Mesenchymal stem cell (in vitro differentiated cells and primary cell): Measurements from ENCODE around the gene RRAS.
"Not testable (repeated sequence)": the region's sequence is repeated elsewhere in the genome, so short reads cannot be mapped to it uniquely, and the experiment has no call there.

Source experiments
- DNase-seq: peaks from one replicate; pipeline ENCODE4 v3.0.0-alpha.2; 2013
- H2AFZ ChIP-seq: one replicate; pipeline ENCODE4 v1.6.1; 2013; ENCODE audit warnings: low read depth, mild to moderate bottlenecking, control low read depth, inconsistent platforms, low read length, moderate library complexity
- H2AK5ac ChIP-seq: 2 replicates; pipeline ENCODE4 v1.6.1; 2013; ENCODE audit warnings: low read length, moderate library complexity, mild to moderate bottlenecking, inconsistent platforms; ENCODE audit not compliant: severe bottlenecking
- H2BK120ac ChIP-seq: one replicate; pipeline ENCODE4 v1.6.1; 2013; ENCODE audit warnings: low read depth, mild to moderate bottlenecking, inconsistent platforms, low read length, moderate library complexity
- H2BK12ac ChIP-seq, 2 experiments: one replicate each; pipeline ENCODE4 v1.6.1; 2013; ENCODE audit warnings: inconsistent platforms in 2 of 2, low read length in 2 of 2, mild to moderate bottlenecking in 2 of 2, moderate library complexity in 2 of 2, control low read depth in 1 of 2
- H2BK15ac ChIP-seq: one replicate; pipeline ENCODE4 v1.6.1; 2013; ENCODE audit warnings: mild to moderate bottlenecking, low read depth, inconsistent platforms; ENCODE audit not compliant: poor library complexity, severe bottlenecking
- H2BK5ac ChIP-seq: 2 replicates; pipeline ENCODE4 v1.6.1; 2013; ENCODE audit warnings: low read depth, mild to moderate bottlenecking, low read length, control low read depth, inconsistent platforms; ENCODE audit not compliant: poor library complexity, severe bottlenecking
- H3K14ac ChIP-seq, 2 experiments: one replicate each; pipeline ENCODE4 v1.6.1; 2013; ENCODE audit warnings: inconsistent platforms in 2 of 2, low read length in 2 of 2, control low read depth in 1 of 2, mild to moderate bottlenecking in 1 of 2, moderate library complexity in 1 of 2
- H3K18ac ChIP-seq, 2 experiments: one replicate each; pipeline ENCODE4 v1.6.1; 2013; ENCODE audit warnings: inconsistent platforms in 2 of 2, low read length in 2 of 2, control low read depth in 1 of 2, low read depth in 1 of 2, mild to moderate bottlenecking in 1 of 2
- H3K23ac ChIP-seq, 2 experiments: one replicate each; pipeline ENCODE4 v1.6.1; 2013; ENCODE audit warnings: inconsistent platforms in 2 of 2, low read length in 2 of 2, mild to moderate bottlenecking in 2 of 2, moderate library complexity in 2 of 2, control low read depth in 1 of 2
- H3K27ac ChIP-seq: 2 replicates; pipeline ENCODE4 v1.5.1; 2013; ENCODE audit warnings: mild to moderate bottlenecking, moderate library complexity, low read length, control low read depth, inconsistent platforms; ENCODE audit not compliant: poor library complexity, severe bottlenecking
- H3K27me3 ChIP-seq, 2 experiments: 2 replicates each; pipeline versions ENCODE4 v1.6.1 to v1.7.0; 2013; ENCODE audit warnings: low read length in 2 of 2, mild to moderate bottlenecking in 2 of 2, moderate library complexity in 2 of 2, control low read depth in 1 of 2, inconsistent platforms in 1 of 2; ENCODE audit not compliant: control insufficient read depth in 1 of 2, insufficient read depth in 1 of 2
- H3K36me3 ChIP-seq, 2 experiments: 2 replicates each; pipeline versions ENCODE4 v1.6.1 to v1.7.0; 2013; ENCODE audit warnings: low read length in 2 of 2, control low read depth in 1 of 2, inconsistent platforms in 1 of 2, low read depth in 1 of 2, mild to moderate bottlenecking in 1 of 2; ENCODE audit not compliant: insufficient read depth in 2 of 2, control insufficient read depth in 1 of 2
- H3K4ac ChIP-seq, 2 experiments: one replicate each; pipeline ENCODE4 v1.6.1; 2013; ENCODE audit warnings: inconsistent platforms in 2 of 2, low read length in 2 of 2, mild to moderate bottlenecking in 2 of 2, moderate library complexity in 2 of 2, control low read depth in 1 of 2, low read depth in 1 of 2
- H3K4me1 ChIP-seq: 2 replicates; pipeline ENCODE4 v1.6.1; 2013; ENCODE audit warnings: low read depth, low read length, control low read depth; ENCODE audit not compliant: control insufficient read depth, insufficient read depth
- H3K4me2 ChIP-seq: 2 replicates; pipeline ENCODE4 v1.6.1; 2013; ENCODE audit warnings: low read length, mild to moderate bottlenecking, inconsistent platforms; ENCODE audit not compliant: poor library complexity, severe bottlenecking
- H3K4me3 ChIP-seq, 2 experiments: 2 replicates each; pipeline versions ENCODE4 v1.5.1 to v1.7.0; 2013; ENCODE audit warnings: low read length in 2 of 2, mild to moderate bottlenecking in 2 of 2, control low read depth in 1 of 2, low read depth in 1 of 2; ENCODE audit not compliant: insufficient read depth in 1 of 2
- H3K79me1 ChIP-seq: replicated peaks from 2 replicates; pipeline ENCODE4 v1.6.1; 2013; ENCODE audit warnings: mild to moderate bottlenecking, control low read depth, low read length, inconsistent platforms; ENCODE audit not compliant: poor library complexity, severe bottlenecking
- H3K9ac ChIP-seq: 2 replicates; pipeline ENCODE4 v1.7.0; 2013; ENCODE audit warnings: mild to moderate bottlenecking, low read length, moderate library complexity
- H3K9me3 ChIP-seq: 2 replicates; pipeline ENCODE4 v1.7.0; 2013; ENCODE audit warnings: mild to moderate bottlenecking, low read length; ENCODE audit not compliant: control insufficient read depth
- H4K8ac ChIP-seq: one replicate; pipeline ENCODE4 v1.6.1; 2013; ENCODE audit warnings: inconsistent platforms, mild to moderate bottlenecking, low read length, moderate library complexity
- H4K91ac ChIP-seq: one replicate; pipeline ENCODE4 v1.6.1; 2013; ENCODE audit warnings: mild to moderate bottlenecking, low read length, inconsistent platforms
- WGBS: methylation state at CpG from one replicate; pipeline ENCODE4 v1.1.7; 2013; ENCODE audit warnings: mixed read lengths; 5-methylcytosine and 5-hydroxymethylcytosine counted together

The RRAS gene

DNA sequence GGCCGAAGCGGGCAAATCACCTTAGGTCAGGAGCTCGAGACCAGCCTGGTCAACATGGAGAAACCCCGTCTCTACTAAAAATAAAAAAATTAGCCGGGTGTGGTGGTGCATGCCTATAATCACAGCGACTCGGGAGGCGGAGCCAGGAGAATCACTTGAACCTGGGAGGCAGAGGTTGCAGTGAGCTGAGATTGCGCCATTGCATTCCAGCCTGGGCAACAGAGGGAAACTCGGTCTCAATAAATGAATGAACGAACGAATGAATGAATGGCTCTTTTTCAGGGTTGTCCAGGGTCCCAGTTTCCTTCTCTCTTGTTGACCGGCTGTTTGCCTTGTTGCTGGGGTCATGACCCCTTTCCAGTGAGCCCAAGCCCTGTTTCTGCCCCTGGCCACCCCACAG is 22.1 kb downstream of the RRAS start:
- Histone ChIP-seq H3K79me1 (peaks cover 51% of the 10 kb centered on the region), H3K4me1 (peaks cover 18% of the 10 kb centered on the region), H3K36me3 (peaks cover 55 to 67% of the 10 kb centered on the region in 2 experiments)
- WGBS = 96% methylated on average over 13 of the region's 13 CpGs
- H3K23ac ChIP-seq, H3K14ac ChIP-seq, H2BK120ac ChIP-seq, H3K9ac ChIP-seq, H2BK12ac ChIP-seq, DNase-seq, H3K27me3 ChIP-seq, H3K4ac ChIP-seq, H2BK15ac ChIP-seq, H2AFZ ChIP-seq, H2BK5ac ChIP-seq, H4K91ac ChIP-seq, H3K4me3 ChIP-seq, H2AK5ac ChIP-seq, H3K27ac ChIP-seq, H3K18ac ChIP-seq, H3K4me2 ChIP-seq, H4K8ac ChIP-seq, H3K9me3 ChIP-seq: not testable (repeated sequence)

DNA sequence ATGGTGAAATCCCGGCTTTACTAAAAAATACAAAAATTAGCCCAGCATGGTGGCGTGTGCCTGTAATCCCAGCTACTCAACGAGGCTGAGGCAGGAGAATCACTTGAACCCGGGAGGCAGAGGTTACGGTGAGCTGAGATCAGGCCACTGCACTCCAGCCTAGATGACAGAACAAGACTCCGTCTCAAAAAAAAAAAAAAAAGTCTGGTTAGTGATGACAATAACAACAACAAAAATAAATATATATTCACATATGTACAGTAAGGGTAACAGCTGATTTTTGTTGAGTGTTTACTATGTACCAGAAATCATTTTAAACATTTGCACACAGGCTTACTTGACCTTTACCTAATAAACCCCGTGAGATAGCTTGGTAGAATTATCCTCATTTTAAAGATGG is 23.0 kb downstream of the RRAS start:
- Histone ChIP-seq H3K18ac (no peak overlapping the region), H3K27me3 (no peaks in the 10 kb centered on the region), H2BK120ac (no peak overlapping the region), H3K36me3 (peaks cover 51 to 73% of the 10 kb centered on the region in 2 experiments), H2AK5ac (no peak overlapping the region), H3K79me1 (peaks cover 47% of the 10 kb centered on the region), H4K91ac (no peak overlapping the region), H2BK5ac (no peak overlapping the region), H3K9me3 (no peaks in the 10 kb centered on the region), H3K4me2 (no peak overlapping the region), H3K4ac (no peak overlapping the region), H4K8ac (no peak overlapping the region), H2AFZ (no peak overlapping the region), H3K4me1 (peaks cover 20% of the 10 kb centered on the region), H3K14ac (no peak overlapping the region), H2BK12ac (no peak overlapping the region), H2BK15ac (no peak overlapping the region), H3K23ac (no peak overlapping the region), H3K27ac (no peak overlapping the region), H3K4me3 (no peak overlapping the region), H3K9ac (no peak overlapping the region)
- no peak for DNase-seq
- WGBS = 100% methylated on average over 5 of the region's 7 CpGs

DNA sequence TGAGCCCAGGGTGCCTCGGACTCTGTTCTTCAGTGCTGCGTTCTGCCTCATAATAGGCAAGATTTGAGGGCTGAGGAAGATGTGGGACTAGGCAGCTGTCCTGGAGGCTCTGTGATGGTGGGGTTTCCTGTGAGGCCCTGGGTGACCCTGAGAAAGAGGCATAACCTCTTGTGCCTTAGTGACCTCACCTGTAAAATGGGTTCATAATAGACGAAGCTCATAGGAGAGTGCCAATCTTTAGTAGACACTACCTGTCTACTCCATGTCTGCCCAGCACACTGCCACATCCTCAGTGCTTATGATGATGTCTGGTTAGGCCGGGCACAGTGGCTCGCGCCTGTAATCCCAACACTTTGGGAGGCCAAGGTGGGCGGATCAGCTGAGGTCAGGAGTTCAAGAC is 23.4 kb downstream of the RRAS start:
- H3K4ac ChIP-seq = no peak overlapping the region
- no peak overlapping the region for H4K8ac ChIP-seq
- H3K4me1 ChIP-seq = peaks cover 20% of the 10 kb centered on the region
- H3K79me1 ChIP-seq = peaks cover 43% of the 10 kb centered on the region
- 97% methylated on average over 7 of the region's 7 CpGs for WGBS
- H3K4me3 ChIP-seq = no peak overlapping the region
- peaks cover 46 to 70% of the 10 kb centered on the region in 2 experiments for H3K36me3 ChIP-seq
- no peak overlapping the region for H3K23ac ChIP-seq
- H3K9me3 ChIP-seq = no peaks in the 10 kb centered on the region
- H2AFZ ChIP-seq = no peak overlapping the region
- H3K18ac ChIP-seq = no peak overlapping the region
- H2BK5ac ChIP-seq = no peak overlapping the region
- no peak overlapping the region for H2AK5ac ChIP-seq
- H3K14ac ChIP-seq = no peak overlapping the region
- H4K91ac ChIP-seq = no peak overlapping the region
- no peak for DNase-seq
- H3K27me3 ChIP-seq = no peaks in the 10 kb centered on the region
- H3K9ac ChIP-seq = no peak overlapping the region
- no peak overlapping the region for H3K27ac ChIP-seq
- no peak overlapping the region for H2BK12ac ChIP-seq
- no peak overlapping the region for H2BK15ac ChIP-seq
- H2BK120ac ChIP-seq = no peak overlapping the region
- H3K4me2 ChIP-seq = no peak overlapping the region

DNA sequence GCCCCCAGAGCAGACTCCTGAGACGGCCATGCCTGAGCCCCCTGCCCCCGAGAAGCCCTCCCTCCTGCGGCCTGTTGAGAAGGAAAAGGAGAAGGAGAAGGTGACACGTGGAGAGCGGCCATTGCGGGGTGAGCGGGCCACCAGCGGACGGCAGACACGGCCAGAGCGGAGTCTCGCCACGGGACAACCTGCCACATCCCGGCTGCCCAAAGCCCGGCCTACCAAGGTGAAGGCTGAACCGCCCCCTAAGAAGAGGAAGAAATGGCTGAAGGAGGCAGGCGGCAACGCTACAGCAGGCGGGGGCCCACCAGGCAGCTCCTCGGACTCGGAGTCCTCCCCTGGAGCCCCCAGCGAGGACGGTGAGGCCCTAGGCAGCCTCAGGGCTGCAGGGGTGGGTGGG is 24.1 kb downstream of the RRAS start:
- no peak for DNase-seq
- Histone ChIP-seq H3K4ac (no peak overlapping the region), H2AK5ac (no peak overlapping the region), H3K36me3 (peaks cover 44 to 69% of the 10 kb centered on the region in 2 experiments), H3K79me1 (peaks cover 40% of the 10 kb centered on the region), H3K27me3 (no peaks in the 10 kb centered on the region), H2AFZ (no peak overlapping the region), H3K4me1 (peaks cover 20% of the 10 kb centered on the region), H3K27ac (no peak overlapping the region), H3K4me2 (no peak overlapping the region), H4K8ac (no peak overlapping the region), H4K91ac (no peak overlapping the region), H2BK15ac (no peak overlapping the region), H2BK5ac (no peak overlapping the region), H2BK120ac (no peak overlapping the region), H3K14ac (no peak overlapping the region), H3K4me3 (no peak overlapping the region), H2BK12ac (no peak overlapping the region), H3K23ac (no peak overlapping the region), H3K18ac (no peak overlapping the region), H3K9me3 (no peaks in the 10 kb centered on the region), H3K9ac (no peak overlapping the region)
- 97% methylated on average over 23 of the region's 23 CpGs for WGBS
